ENCODE data around the gene XYLB.
"Not testable (repeated sequence)": the region's sequence is repeated elsewhere in the genome, so short reads cannot be mapped to it uniquely, and the experiment has no call there.

The XYLB gene

DNA sequence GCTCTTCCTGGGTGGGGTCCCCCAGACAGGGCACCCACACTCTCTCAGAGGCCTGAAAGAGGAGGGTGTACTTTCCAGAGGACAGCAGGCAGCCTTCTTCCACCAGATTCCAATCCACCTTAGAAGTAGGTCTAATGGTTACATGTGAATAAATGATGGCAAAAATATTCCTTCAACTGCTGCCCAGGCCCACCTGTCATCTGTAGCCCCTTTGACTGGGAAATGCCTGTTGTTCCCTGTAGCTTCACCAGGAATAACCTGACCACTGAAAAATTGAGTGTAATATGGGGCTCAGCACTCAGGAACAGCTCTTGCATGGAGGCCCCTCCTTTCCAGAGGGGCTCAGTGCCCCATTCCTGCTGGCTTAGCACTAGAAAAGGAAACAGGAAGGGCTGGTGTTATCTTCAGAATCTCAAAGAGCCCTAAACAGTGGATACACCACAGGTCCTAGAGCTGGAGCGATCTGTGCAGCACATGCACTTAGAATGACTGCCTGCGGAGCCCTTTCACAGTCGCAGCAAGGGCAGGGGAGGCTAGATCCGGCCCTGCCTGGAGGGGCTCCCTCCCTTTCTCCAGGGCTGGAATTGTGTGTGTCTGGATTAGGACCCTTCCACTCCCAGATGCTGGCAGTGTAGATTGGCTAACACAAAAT is 32.3 kb upstream of the XYLB start:
- DNase-seq (ENCODE audit: insufficient read length) (no peak), FAIRE-seq (no peak)
- TF ChIP-seq POLR2AphosphoS5 (IDR thresholded peaks at IDR 0.05; ENCODE audit: low read depth, low read length) (no peak), POLR2A (IDR thresholded peaks at IDR 0.05; ENCODE audit: low read depth, low read length) (no peak), TAF1 (IDR thresholded peaks at IDR 0.05; ENCODE audit: borderline replicate concordance, low read depth, low read length) (no peak)

GRCh38 chr3:38314764-38315487 is 31.7 kb upstream of the XYLB start:
- DNase-seq (ENCODE audit: insufficient read length), result no peak
- TF ChIP-seq TAF1 (IDR thresholded peaks at IDR 0.05; ENCODE audit: borderline replicate concordance, low read depth, low read length), result no peak
- TF ChIP-seq POLR2AphosphoS5 (IDR thresholded peaks at IDR 0.05; ENCODE audit: low read depth, low read length), result no peak
- no peak for TF ChIP-seq POLR2A (IDR thresholded peaks at IDR 0.05; ENCODE audit: low read depth, low read length)
- no peak for FAIRE-seq

DNA sequence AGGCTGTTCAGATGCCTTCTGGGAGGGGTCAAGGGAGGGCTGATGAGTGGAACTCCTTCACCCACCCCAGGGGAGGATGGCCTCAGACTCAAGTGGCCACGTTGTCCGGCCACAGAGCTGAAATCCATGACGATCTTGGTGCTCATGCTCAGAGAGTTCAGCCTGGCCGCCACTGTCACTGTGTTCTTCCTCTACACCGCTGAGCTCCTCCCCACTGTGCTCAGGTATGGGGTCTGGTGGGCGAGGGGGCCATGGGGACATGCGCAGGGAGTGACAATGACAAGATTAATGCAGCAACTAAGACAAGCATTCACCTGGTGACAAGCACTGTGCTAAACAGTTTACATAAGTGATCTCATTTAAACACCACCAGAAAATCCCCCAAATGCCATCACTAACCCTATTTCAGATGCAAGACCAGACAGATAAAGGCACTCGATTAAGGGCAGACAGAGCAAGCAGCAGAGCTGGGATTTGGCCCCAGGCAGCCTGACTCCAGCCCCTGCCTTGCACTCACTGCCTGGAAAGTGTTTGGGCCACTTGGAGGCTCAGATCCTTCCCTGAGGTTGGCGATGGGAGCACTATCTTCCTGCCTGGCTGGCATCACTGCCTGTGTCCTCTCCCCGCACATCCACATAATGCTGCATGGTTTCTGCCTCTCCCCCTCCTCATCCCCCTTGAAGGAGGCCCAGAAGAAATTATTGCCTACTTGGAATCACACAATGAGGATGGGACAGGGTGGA is 30.9 kb upstream of the XYLB start:
- DNase-seq (ENCODE audit: insufficient read length) (no peak), FAIRE-seq (no peak)
- no peak for TF ChIP-seq POLR2AphosphoS5 (IDR thresholded peaks at IDR 0.05; ENCODE audit: low read depth, low read length)
- no peak for TF ChIP-seq TAF1 (IDR thresholded peaks at IDR 0.05; ENCODE audit: borderline replicate concordance, low read depth, low read length)
- TF ChIP-seq POLR2A (IDR thresholded peaks at IDR 0.05; ENCODE audit: low read depth, low read length), result no peak

GRCh38 chr3:38316356-38317191 is 30.0 kb upstream of the XYLB start:
- DNase-seq (ENCODE audit: insufficient read length) (no peak), FAIRE-seq (no peak)
- TF ChIP-seq TAF1 (IDR thresholded peaks at IDR 0.05; ENCODE audit: borderline replicate concordance, low read depth, low read length), result no peak
- no peak for TF ChIP-seq POLR2A (IDR thresholded peaks at IDR 0.05; ENCODE audit: low read depth, low read length)
- no peak for TF ChIP-seq POLR2AphosphoS5 (IDR thresholded peaks at IDR 0.05; ENCODE audit: low read depth, low read length)

DNA sequence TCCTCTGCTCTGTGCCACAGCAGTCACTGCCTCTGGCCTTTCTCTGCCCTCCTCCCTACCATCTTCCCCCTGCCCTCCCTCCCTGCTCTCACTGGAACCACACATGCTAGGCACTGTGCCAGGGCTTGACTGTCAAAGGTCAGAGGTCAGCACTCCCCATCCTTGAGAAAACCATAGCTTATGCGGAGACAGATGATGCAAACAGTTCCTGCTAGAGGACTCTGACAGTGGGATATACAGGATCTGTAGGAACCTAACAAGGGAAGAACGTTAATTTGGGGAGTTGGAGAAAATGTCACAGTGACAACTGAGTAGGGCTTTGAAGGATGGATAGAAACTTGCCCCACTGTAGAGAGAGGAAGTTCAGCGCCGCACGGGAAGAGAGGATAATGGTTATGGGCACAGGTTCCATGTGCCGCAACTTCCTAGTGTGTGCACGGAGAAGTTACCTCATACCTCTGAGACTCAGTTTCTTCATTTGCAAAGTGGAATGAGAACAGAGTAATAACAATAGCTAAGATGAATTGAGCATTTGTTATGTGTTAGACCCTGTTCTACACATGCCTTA is 29.3 kb upstream of the XYLB start:
- no peak for DNase-seq (ENCODE audit: insufficient read length)
- FAIRE-seq, result no peak
- TF ChIP-seq TAF1 (IDR thresholded peaks at IDR 0.05; ENCODE audit: borderline replicate concordance, low read depth, low read length), result no peak
- no peak for TF ChIP-seq POLR2A (IDR thresholded peaks at IDR 0.05; ENCODE audit: low read depth, low read length)
- TF ChIP-seq POLR2AphosphoS5 (IDR thresholded peaks at IDR 0.05; ENCODE audit: low read depth, low read length), result no peak

DNA sequence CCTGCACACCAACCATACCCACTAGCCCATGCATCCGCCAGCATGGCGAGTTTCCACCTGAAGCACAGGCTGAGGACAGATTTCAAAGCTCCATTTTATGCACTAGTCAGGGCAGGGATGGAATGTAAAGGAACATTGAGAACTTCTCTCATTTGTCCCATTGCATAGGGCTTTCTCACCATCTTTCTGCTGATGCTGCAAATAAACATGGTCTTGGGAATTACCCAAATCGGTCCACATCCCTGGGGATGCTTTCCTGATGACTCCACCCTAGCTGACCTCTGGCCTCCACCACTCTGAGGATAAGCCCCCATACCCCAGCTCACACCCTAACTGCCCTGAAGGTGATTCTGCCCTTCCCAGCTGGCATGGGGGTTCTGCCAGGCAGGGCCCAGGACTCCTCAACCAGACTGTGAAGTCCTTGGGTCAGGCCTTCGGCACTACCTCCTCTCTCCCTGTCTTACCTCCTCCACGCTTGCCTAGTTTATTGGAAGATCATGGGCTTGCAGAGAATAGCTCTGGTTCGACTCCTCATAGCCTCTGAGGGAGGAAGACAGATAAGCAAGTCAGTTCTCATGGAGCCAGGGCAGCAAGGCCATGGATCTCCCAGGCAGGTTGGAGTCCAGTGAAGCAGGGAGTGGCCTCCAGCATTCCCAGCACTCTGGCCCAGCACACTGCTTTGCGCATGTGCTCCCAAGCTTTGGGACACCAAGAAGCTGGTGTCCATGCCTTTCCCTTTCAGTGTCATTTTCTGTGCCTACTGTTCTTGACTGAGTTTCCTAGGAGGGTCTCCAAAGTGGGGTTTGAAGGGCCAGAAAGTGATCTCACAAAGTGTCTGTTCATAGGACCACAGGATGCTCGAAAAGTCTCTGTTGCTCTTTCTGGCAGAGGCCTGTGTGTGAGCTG is 27.6 kb upstream of the XYLB start:
- DNase-seq (ENCODE audit: insufficient read length) (no peak), FAIRE-seq (no peak)
- TF ChIP-seq POLR2A (IDR thresholded peaks at IDR 0.05; ENCODE audit: low read depth, low read length) (no peak), TAF1 (IDR thresholded peaks at IDR 0.05; ENCODE audit: borderline replicate concordance, low read depth, low read length) (no peak), POLR2AphosphoS5 (IDR thresholded peaks at IDR 0.05; ENCODE audit: low read depth, low read length) (no peak)

GRCh38 chr3:38320638-38321037 is 25.9 kb upstream of the XYLB start:
- FAIRE-seq, result not testable (repeated sequence)

GRCh38 chr3:38323060-38323459 is 23.5 kb upstream of the XYLB start:
- FAIRE-seq (no peak), DNase-seq (ENCODE audit: insufficient read length) (no peak)
- no peak for TF ChIP-seq TAF1 (IDR thresholded peaks at IDR 0.05; ENCODE audit: borderline replicate concordance, low read depth, low read length)
- no peak for TF ChIP-seq POLR2AphosphoS5 (IDR thresholded peaks at IDR 0.05; ENCODE audit: low read depth, low read length)
- no peak for TF ChIP-seq POLR2A (IDR thresholded peaks at IDR 0.05; ENCODE audit: low read depth, low read length)

More at GRCh38 chr3:38320638-38321037, 25.9 kb upstream of the XYLB start:
- not testable (repeated sequence) for DNase-seq (ENCODE audit: insufficient read length)

- DNase-seq (ENCODE audit: insufficient read length), result no peak
- TF ChIP-seq POLR2A (IDR thresholded peaks at IDR 0.05; ENCODE audit: low read depth, low read length), result no peak
- TF ChIP-seq TAF1 (IDR thresholded peaks at IDR 0.05; ENCODE audit: borderline replicate concordance, low read depth, low read length), result no peak
- TF ChIP-seq POLR2AphosphoS5 (IDR thresholded peaks at IDR 0.05; ENCODE audit: low read depth, low read length), result no peak
- no peak for FAIRE-seq
Measured at GRCh38 chr3:38325256-38325655, 21.3 kb upstream of the XYLB start.

- TF ChIP-seq POLR2AphosphoS5 (IDR thresholded peaks at IDR 0.05; ENCODE audit: low read depth, low read length) (no peak), TAF1 (IDR thresholded peaks at IDR 0.05; ENCODE audit: borderline replicate concordance, low read depth, low read length) (no peak), POLR2A (IDR thresholded peaks at IDR 0.05; ENCODE audit: low read depth, low read length) (no peak)
- DNase-seq (ENCODE audit: insufficient read length) (no peak), FAIRE-seq (no peak)
Measured at GRCh38 chr3:38327335-38328009, 19.1 kb upstream of the XYLB start.

All from GM12892 (cell line).